ENCODE results near the gene CALY.

Gene CALY

DNA sequence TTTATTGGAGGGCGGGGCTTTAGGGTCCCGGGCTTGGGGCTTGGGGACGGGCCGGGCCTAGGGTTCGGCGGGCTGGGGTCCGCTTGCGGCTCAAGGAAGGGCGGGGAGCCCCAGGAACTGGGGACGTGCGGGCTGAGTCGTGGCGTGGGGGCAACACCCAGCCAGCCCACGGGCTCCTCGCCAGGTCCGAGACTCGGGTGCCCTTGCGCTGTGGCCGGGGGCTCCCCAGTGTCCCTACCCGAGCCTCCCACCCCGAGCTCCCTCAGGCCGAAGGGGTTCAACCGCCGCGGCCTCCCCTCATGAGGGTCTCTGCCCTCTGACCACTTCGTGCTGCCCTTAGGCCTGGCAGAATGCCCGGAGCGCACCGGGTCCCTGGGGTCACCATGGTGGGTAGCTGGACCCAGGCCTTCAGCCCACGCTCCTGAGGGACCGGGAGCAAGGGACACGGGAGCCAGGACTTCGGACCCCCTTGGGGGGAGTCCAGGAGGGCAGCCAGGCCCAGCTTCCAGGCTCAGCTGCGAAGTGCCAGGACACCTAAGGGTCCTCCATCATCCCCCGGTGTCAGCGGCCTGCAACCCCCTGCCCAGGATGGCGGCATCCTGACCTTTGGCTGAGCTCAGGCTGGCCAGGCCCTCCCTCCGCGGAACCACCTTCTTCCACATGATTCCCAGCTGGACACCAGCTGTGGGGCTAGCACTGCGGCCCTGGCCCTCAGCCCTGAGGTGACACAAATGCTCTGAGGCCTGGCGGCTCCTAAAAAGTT, 21.6 kb upstream of the CALY start:
- TF ChIP-seq, protein P1, sequence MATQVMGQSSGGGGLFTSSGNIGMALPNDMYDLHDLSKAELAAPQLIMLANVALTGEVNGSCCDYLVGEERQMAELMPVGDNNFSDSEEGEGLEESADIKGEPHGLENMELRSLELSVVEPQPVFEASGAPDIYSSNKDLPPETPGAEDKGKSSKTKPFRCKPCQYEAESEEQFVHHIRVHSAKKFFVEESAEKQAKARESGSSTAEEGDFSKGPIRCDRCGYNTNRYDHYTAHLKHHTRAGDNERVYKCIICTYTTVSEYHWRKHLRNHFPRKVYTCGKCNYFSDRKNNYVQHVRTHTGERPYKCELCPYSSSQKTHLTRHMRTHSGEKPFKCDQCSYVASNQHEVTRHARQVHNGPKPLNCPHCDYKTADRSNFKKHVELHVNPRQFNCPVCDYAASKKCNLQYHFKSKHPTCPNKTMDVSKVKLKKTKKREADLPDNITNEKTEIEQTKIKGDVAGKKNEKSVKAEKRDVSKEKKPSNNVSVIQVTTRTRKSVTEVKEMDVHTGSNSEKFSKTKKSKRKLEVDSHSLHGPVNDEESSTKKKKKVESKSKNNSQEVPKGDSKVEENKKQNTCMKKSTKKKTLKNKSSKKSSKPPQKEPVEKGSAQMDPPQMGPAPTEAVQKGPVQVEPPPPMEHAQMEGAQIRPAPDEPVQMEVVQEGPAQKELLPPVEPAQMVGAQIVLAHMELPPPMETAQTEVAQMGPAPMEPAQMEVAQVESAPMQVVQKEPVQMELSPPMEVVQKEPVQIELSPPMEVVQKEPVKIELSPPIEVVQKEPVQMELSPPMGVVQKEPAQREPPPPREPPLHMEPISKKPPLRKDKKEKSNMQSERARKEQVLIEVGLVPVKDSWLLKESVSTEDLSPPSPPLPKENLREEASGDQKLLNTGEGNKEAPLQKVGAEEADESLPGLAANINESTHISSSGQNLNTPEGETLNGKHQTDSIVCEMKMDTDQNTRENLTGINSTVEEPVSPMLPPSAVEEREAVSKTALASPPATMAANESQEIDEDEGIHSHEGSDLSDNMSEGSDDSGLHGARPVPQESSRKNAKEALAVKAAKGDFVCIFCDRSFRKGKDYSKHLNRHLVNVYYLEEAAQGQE (IDR thresholded peaks at IDR 0.05; ENCODE audit: low read depth): no peak
- TF ChIP-seq FOXM1 (IDR thresholded peaks at IDR 0.05; ENCODE audit: borderline replicate concordance, low read depth) (no peak), CEBPB (IDR thresholded peaks at IDR 0.05) (no peak), CREB1 (IDR thresholded peaks at IDR 0.05; ENCODE audit: low read depth) (no peak), ZBTB7A (IDR thresholded peaks at IDR 0.05; ENCODE audit: low read depth) (no peak), YY1 (IDR thresholded peaks at IDR 0.05; ENCODE audit: low read depth) (no peak), EGR1 (IDR thresholded peaks at IDR 0.05) (no peak), TEAD4 (IDR thresholded peaks at IDR 0.05) (no peak), NFIC (IDR thresholded peaks at IDR 0.05) (no peak), RAD21 (IDR thresholded peaks at IDR 0.05; ENCODE audit: low read depth) (no peak), TCF12 (IDR thresholded peaks at IDR 0.05; ENCODE audit: low read depth) (no peak)
- TF ChIP-seq, protein P2, sequence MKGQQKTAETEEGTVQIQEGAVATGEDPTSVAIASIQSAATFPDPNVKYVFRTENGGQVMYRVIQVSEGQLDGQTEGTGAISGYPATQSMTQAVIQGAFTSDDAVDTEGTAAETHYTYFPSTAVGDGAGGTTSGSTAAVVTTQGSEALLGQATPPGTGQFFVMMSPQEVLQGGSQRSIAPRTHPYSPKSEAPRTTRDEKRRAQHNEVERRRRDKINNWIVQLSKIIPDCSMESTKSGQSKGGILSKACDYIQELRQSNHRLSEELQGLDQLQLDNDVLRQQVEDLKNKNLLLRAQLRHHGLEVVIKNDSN (IDR thresholded peaks at IDR 0.05): no peak

DNA sequence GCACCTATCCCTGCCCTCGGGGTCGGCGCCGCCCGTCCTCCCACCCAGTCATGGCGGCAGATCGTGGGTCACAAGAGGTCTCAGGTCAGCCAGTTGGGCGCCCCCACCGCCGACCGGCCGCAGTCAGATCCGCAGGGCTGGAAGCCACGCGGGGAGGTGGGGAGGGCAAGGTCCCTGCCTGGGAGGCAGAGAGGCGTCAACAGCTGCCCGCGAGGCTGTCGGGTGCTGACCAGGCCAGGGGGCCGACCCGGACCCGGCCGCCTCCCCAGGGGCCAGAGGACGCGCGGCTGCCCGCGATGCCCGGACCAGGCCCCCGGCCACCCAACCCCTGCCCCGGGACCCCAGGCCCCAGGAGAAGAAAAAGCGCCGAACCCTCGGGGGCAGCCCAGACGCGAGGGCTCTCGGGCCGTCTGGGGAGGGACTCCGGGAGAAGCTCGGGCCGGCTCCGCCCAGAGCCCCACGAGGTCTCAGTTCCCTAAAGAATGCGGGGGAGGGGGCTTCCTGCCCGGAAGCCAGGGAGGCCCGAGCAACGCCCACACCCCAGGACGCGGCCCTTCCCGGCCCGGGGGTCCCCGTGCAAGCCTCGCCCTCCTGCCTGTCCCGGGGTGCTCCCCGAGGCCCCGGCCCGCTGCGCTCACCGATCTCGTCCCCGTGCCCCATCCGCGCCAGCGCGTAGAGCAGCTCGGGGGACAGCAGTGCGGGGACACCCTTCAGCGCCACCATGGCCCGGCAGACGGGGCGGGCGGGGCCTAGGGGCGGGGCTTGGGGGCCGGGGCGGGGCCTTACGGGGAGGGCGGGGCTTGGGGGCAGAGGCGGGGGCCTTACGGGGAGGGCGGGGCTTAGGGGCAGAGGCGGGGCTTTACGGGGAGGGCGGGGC, 20.8 kb upstream of the CALY start, which contains the start of gene FUOM:
Gene FUOM, minus strand, starts transcription at position 735 of the 877 bp plus-strand sequence. Its CDS starts 12 bp downstream, at position 723.
- TF ChIP-seq, protein P3, sequence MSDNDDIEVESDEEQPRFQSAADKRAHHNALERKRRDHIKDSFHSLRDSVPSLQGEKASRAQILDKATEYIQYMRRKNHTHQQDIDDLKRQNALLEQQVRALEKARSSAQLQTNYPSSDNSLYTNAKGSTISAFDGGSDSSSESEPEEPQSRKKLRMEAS (IDR thresholded peaks at IDR 0.05): peak; percentile 93
- TF ChIP-seq, protein P2 (IDR thresholded peaks at IDR 0.05): 0 out of 2 replicates have a peak, but pooled peaks have one; percentile 11
- TF ChIP-seq EP300 (IDR thresholded peaks at IDR 0.05; ENCODE audit: borderline replicate concordance): no peak
- TF ChIP-seq EGR1 (IDR thresholded peaks at IDR 0.05): peak; percentile 88
- no peak for TF ChIP-seq RAD21 (IDR thresholded peaks at IDR 0.05; ENCODE audit: low read depth)
- peak; percentile 73 for TF ChIP-seq YY1 (IDR thresholded peaks at IDR 0.05; ENCODE audit: low read depth)
- TF ChIP-seq, protein P1 (IDR thresholded peaks at IDR 0.05; ENCODE audit: low read depth): no peak
- TF ChIP-seq CREB1 (IDR thresholded peaks at IDR 0.05; ENCODE audit: low read depth): no peak
- TF ChIP-seq CEBPB (IDR thresholded peaks at IDR 0.05): no peak
- TF ChIP-seq TAF1 (IDR thresholded peaks at IDR 0.05; ENCODE audit: low read depth): no peak; the same call in 1 of the 2 replicates
- TF ChIP-seq TCF12 (IDR thresholded peaks at IDR 0.05; ENCODE audit: low read depth): no peak; the same call in 1 of the 2 replicates
- TF ChIP-seq NFIC (IDR thresholded peaks at IDR 0.05): no peak
- no peak for TF ChIP-seq FOXM1 (IDR thresholded peaks at IDR 0.05; ENCODE audit: borderline replicate concordance, low read depth)
- TF ChIP-seq ZBTB7A (IDR thresholded peaks at IDR 0.05; ENCODE audit: low read depth): peak; percentile 92
- no peak for TF ChIP-seq TEAD4 (IDR thresholded peaks at IDR 0.05)

DNA sequence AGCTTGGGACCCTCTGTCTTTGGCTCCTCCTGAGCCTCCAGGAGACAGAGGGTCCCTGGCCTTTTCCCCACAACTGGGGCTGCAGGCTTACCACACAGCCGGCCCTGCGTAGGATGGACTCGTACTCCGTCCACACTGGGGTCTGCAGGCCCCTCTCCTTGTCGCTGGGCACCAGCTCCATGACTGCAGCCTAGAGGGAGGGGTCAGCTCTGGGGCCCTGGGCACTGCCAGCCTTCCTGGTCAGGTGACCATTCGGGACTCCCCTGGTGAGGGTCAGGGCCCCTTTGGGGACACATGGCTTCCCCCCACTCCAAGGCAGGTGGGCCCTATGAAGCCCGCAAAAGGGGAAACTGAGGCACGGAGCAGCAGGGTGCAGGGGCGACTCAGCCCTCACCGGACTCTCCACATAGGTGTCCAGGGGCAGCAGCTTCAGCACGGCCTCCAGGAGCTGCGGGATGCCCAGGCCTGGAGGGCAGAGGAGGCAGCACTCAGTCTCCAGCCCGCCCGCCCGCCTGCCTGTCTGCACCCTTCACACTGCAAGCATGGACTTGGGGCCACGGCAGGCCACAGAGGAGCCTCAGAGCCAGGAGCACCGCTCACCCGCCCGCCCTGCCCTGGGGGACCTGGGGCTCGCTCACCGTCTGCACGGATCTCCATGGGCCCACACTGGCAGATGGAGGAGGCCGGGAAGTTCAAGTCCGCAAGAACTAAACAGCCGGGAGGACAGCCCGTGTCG, 20.0 kb upstream of the CALY start:
- TF ChIP-seq CREB1 (IDR thresholded peaks at IDR 0.05; ENCODE audit: low read depth): no peak
- TF ChIP-seq RAD21 (IDR thresholded peaks at IDR 0.05; ENCODE audit: low read depth): no peak
- no peak for TF ChIP-seq YY1 (IDR thresholded peaks at IDR 0.05; ENCODE audit: low read depth)
- no peak for TF ChIP-seq EP300 (IDR thresholded peaks at IDR 0.05; ENCODE audit: borderline replicate concordance)
- TF ChIP-seq, protein P1 (IDR thresholded peaks at IDR 0.05; ENCODE audit: low read depth): no peak
- no peak for TF ChIP-seq NFIC (IDR thresholded peaks at IDR 0.05)
- no peak for TF ChIP-seq TCF12 (IDR thresholded peaks at IDR 0.05; ENCODE audit: low read depth)
- no peak for TF ChIP-seq TEAD4 (IDR thresholded peaks at IDR 0.05)
- TF ChIP-seq, protein P2 (IDR thresholded peaks at IDR 0.05): no peak
- TF ChIP-seq CEBPB (IDR thresholded peaks at IDR 0.05): no peak
- no peak for TF ChIP-seq FOXM1 (IDR thresholded peaks at IDR 0.05; ENCODE audit: borderline replicate concordance, low read depth)
